HG02610 (cell line): ENCODE data around the gene TLR9.

ENCODE experiments used
- ATAC-seq: cut with Tn5 transposase; IDR thresholded peaks from one replicate; pipeline ENCODE4 v1.9.1; 2021; ENCODE audit warnings: mild to moderate bottlenecking, moderate library complexity; ENCODE audit not compliant: unreplicated experiment

The TLR9 gene

GRCh38 chr3:52218026-52218425, 7.4 kb downstream of the TLR9 start:
- no peak for ATAC-seq

GRCh38 chr3:52217409-52217805, 8.0 kb downstream of the TLR9 start:
- ATAC-seq, result no peak

- no peak for ATAC-seq
These were observed 8.6 kb downstream of the TLR9 start for GRCh38 chr3:52216585-52217408.

- ATAC-seq, result no peak
These were observed 10.1 kb downstream of the TLR9 start for GRCh38 chr3:52215351-52215750.

GRCh38 chr3:52213901-52214300, 11.5 kb downstream of the TLR9 start:
- ATAC-seq, result no peak

- ATAC-seq, result no peak
These were observed 12.4 kb downstream of the TLR9 start for GRCh38 chr3:52213005-52213404.

GRCh38 chr3:52211268-52211891, 14.1 kb downstream of the TLR9 start:
- ATAC-seq, result no peak

GRCh38 chr3:52210550-52211046, 14.8 kb downstream of the TLR9 start:
- no peak for ATAC-seq

GRCh38 chr3:52210037-52210436, 15.4 kb downstream of the TLR9 start:
- ATAC-seq, result no peak

GRCh38 chr3:52208556-52208955, 16.9 kb downstream of the TLR9 start:
- ATAC-seq, result no peak

- no peak for ATAC-seq
These were observed 19.6 kb downstream of the TLR9 start for GRCh38 chr3:52205727-52206372.

- no peak for ATAC-seq
These were observed 20.9 kb downstream of the TLR9 start for GRCh38 chr3:52204337-52205073.

GRCh38 chr3:52203701-52204100, 21.7 kb downstream of the TLR9 start:
- no peak for ATAC-seq

- ATAC-seq, result peak; percentile 39
These were observed 22.9 kb downstream of the TLR9 start for GRCh38 chr3:52202384-52203077.

- no peak for ATAC-seq
These were observed 24.3 kb downstream of the TLR9 start for GRCh38 chr3:52200981-52201679.

GRCh38 chr3:52198643-52199608, 26.5 kb downstream of the TLR9 start:
- no peak for ATAC-seq

- peak; percentile 56 for ATAC-seq
These were observed 27.4 kb downstream of the TLR9 start, which contains the start of gene ALAS1 for GRCh38 chr3:52197842-52198625. ALAS1 (plus strand) TSS chr3:52198160; CDS start chr3:52199242, 1,082 bp downstream.

GRCh38 chr3:52197499-52197841, 28.0 kb downstream of the TLR9 start:
- no peak for ATAC-seq
